Activated T-helper 17 cell treated with anti-CD3 and anti-CD28 coated beads, Interleukin-2, amount 50 U/mL, for 72 hours (primary cell): ENCODE data around the gene PPM1F. TPM values are rescaled to one million over a fixed set of nuclear protein-coding genes. Genes with fewer than 3 reads are reported as not detected.

Source experiments
- ATAC-seq: fragments of 150-1000 bp; cut with Tn5 transposase; replicated peaks from 2 replicates; pipeline ENCODE4 v1.10.0; 2021; ENCODE audit warnings: mild to moderate bottlenecking, moderate library complexity
- H3K27ac Mint-ChIP-seq: one replicate; pipeline ENCODE4 v1.8.0; 2022; ENCODE audit warnings: mixed read lengths
- H3K27me3 Mint-ChIP-seq: one replicate; pipeline ENCODE4 v1.8.0; 2022; ENCODE audit warnings: mixed read lengths
- H3K36me3 Mint-ChIP-seq: one replicate; pipeline ENCODE4 v1.8.0; 2022; ENCODE audit warnings: low read depth, mild to moderate bottlenecking, mixed read lengths
- H3K4me1 Mint-ChIP-seq: one replicate; pipeline ENCODE4 v1.8.0; 2022; ENCODE audit warnings: mixed read lengths
- H3K4me3 Mint-ChIP-seq: one replicate; pipeline ENCODE4 v1.8.0; 2022; ENCODE audit warnings: mild to moderate bottlenecking, mixed read lengths
- H3K9me3 Mint-ChIP-seq: one replicate; pipeline ENCODE4 v1.8.0; 2022; ENCODE audit warnings: mixed read lengths
- total RNA-seq, 2 donors: library from RNA; stranded (reverse); gene quantifications; one replicate each; pipeline ENCODE4 v1.2.3, GENCODE V29; 2022

The PPM1F gene
- total RNA-seq, 2 donors from 2014 or later = 17.3 to 20.3 TPM

GRCh38 chr22:21960200-21961126, 7.8 kb upstream of the PPM1F start:
- Mint-ChIP-seq H3K9me3 (no peaks in the 10 kb centered on the region), H3K4me1 (no peaks in the 10 kb centered on the region), H3K36me3 (peaks cover 33% of the 10 kb centered on the region), H3K4me3 (no peak overlapping the region), H3K27me3 (no peaks in the 10 kb centered on the region), H3K27ac (no peak overlapping the region)
- no peak for ATAC-seq

- H3K9me3 Mint-ChIP-seq = no peaks in the 10 kb centered on the region
- no peaks in the 10 kb centered on the region for H3K4me1 Mint-ChIP-seq
- no peaks in the 10 kb centered on the region for H3K27me3 Mint-ChIP-seq
- H3K27ac Mint-ChIP-seq = no peak overlapping the region
- H3K36me3 Mint-ChIP-seq = peaks cover 23% of the 10 kb centered on the region
- ATAC-seq = no peak
- H3K4me3 Mint-ChIP-seq = no peak overlapping the region
These were observed 6.8 kb upstream of the PPM1F start for GRCh38 chr22:21959274-21960074.

DNA sequence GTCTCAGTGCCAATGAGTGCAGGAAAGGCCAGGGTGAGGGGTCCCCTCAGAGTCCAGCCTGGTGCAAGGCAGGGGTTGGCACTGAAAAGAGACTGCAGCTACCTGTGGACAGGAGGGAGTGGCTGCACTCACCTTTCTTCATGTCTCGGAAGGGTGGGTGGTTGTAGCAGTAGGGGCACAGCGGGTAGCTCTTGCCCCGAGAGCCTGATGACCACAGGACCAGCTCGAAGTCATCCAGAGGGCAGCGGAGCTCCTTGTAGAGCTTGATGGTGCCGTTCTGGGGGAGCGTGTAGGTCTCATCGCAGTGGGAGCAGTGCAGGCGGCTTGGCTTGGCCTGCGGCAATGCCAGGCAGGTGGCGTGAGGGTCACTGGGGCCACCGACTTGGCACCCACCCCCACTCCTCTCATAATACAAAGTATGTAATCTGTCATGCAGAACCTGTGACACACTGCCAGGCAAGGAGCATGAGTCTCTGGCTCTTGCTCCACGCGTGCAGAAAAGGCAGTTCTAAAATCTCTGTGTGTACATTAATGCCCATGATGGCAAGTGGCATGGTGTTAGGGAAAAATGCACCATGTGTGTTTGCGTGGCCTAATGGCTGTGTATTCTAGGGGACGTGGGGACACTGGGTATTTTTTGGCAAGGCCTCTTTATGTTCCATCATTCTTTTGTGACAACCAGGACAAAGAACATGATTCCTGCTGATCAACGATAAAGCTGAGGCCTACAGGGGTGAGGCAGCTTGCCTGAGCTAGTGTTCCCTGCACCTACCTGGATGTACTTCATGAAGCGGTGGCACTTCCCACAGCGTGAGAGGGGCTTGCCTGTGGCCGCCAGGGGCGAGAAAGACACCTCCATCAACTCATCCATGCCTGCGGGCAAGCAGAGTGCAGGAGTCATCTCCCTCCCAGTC, 6.0 kb upstream of the PPM1F start:
- Mint-ChIP-seq H3K4me3 (no peak overlapping the region), H3K4me1 (no peaks in the 10 kb centered on the region), H3K27ac (no peak overlapping the region), H3K27me3 (no peaks in the 10 kb centered on the region), H3K9me3 (no peaks in the 10 kb centered on the region), H3K36me3 (peaks cover 15% of the 10 kb centered on the region)
- no peak for ATAC-seq

- Mint-ChIP-seq H3K4me3 (peak overlapping the region; percentile 66), H3K9me3 (no peaks in the 10 kb centered on the region), H3K36me3 (no peaks in the 10 kb centered on the region), H3K27ac (peak overlapping the region; percentile 33), H3K4me1 (peaks cover 11% of the 10 kb centered on the region), H3K27me3 (no peaks in the 10 kb centered on the region)
- ATAC-seq = peak; percentile 22
These were observed 650 bp downstream of the PPM1F start for GRCh38 chr22:21951931-21952465.

DNA sequence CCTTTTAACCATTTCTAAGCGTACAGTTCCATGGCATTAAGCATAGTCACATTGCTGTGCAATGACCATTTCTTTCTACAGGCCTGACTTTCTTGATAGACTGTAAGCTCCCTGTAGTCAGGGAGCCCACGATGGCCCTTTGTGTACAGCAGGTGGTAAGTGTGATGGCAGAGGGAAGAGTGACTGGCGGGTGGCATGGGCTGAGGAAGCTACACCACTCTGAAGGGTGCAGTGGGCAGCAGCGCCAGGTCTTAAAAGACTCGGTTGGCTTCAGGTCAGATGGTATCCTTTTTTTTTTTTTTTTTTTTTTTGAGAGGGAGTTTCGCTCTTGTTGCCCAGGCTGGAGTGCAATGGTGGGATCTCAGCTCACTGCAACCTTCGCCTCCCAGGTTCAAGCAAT, 1.6 kb downstream of the PPM1F start:
- Mint-ChIP-seq H3K36me3 (no peaks in the 10 kb centered on the region), H3K27me3 (no peaks in the 10 kb centered on the region), H3K9me3 (no peaks in the 10 kb centered on the region), H3K4me3 (peak overlapping the region; percentile 66), H3K4me1 (peaks cover 11% of the 10 kb centered on the region), H3K27ac (no peak overlapping the region)
- ATAC-seq = no peak

DNA sequence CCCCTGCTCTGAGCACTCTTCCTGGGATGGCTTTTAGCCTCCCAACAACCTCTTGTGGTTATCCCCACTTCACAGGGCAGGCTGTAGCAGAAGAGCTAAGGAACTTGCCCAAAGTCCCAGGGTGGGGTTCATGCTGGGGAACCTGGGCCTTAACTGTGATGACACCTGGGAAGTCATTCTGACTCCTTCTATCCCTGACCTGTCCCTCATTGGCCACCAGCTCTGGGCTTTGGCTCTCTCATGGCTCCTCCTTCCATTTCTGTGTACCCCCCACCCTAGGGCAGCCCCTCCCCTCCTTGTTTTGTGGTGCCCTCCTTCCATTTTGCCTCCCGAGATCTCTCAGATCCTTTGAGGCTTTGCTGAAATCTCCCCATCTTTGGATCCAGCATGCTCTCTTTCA, 2.7 kb downstream of the PPM1F start:
- ATAC-seq = no peak
- no peaks in the 10 kb centered on the region for H3K36me3 Mint-ChIP-seq
- H3K27ac Mint-ChIP-seq = no peak overlapping the region
- H3K4me3 Mint-ChIP-seq = no peak overlapping the region
- no peaks in the 10 kb centered on the region for H3K9me3 Mint-ChIP-seq
- H3K4me1 Mint-ChIP-seq = peaks cover 11% of the 10 kb centered on the region
- no peaks in the 10 kb centered on the region for H3K27me3 Mint-ChIP-seq

GRCh38 chr22:21949569-21949918, 3.1 kb downstream of the PPM1F start:
- Mint-ChIP-seq H3K36me3 (no peaks in the 10 kb centered on the region), H3K4me1 (peaks cover 11% of the 10 kb centered on the region), H3K9me3 (no peaks in the 10 kb centered on the region), H3K27ac (no peak overlapping the region), H3K27me3 (no peaks in the 10 kb centered on the region), H3K4me3 (no peak overlapping the region)
- ATAC-seq = no peak

- Mint-ChIP-seq H3K9me3 (no peaks in the 10 kb centered on the region), H3K4me1 (peaks cover 11% of the 10 kb centered on the region), H3K27me3 (no peaks in the 10 kb centered on the region), H3K36me3 (no peaks in the 10 kb centered on the region), H3K4me3 (no peak overlapping the region), H3K27ac (no peak overlapping the region)
- ATAC-seq = no peak
These were observed 3.7 kb downstream of the PPM1F start for GRCh38 chr22:21948824-21949568.

DNA sequence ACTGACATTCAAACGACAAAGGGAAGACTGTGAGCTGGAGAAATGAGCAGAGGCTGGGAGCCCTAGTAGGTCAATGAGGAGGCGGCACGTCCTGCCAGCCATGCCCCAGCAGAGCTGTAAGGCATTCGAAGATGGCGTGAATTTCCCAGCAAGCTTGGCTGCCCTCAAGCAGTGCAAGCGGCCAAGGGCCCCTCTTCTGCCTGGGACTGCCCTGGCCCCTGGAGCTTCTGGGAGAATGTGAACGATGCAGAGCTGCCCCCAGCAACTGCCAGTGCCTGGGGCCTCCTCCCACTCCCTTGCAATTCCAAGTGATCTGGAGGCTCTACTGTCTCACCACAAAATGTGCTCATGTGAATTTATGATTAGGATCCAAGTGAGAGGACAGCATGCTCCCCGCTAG, 4.3 kb downstream of the PPM1F start:
- Mint-ChIP-seq H3K9me3 (no peaks in the 10 kb centered on the region), H3K36me3 (no peaks in the 10 kb centered on the region), H3K27ac (peak overlapping the region; percentile 25), H3K27me3 (no peaks in the 10 kb centered on the region), H3K4me3 (no peak overlapping the region), H3K4me1 (peaks cover 11% of the 10 kb centered on the region)
- ATAC-seq = no peak

DNA sequence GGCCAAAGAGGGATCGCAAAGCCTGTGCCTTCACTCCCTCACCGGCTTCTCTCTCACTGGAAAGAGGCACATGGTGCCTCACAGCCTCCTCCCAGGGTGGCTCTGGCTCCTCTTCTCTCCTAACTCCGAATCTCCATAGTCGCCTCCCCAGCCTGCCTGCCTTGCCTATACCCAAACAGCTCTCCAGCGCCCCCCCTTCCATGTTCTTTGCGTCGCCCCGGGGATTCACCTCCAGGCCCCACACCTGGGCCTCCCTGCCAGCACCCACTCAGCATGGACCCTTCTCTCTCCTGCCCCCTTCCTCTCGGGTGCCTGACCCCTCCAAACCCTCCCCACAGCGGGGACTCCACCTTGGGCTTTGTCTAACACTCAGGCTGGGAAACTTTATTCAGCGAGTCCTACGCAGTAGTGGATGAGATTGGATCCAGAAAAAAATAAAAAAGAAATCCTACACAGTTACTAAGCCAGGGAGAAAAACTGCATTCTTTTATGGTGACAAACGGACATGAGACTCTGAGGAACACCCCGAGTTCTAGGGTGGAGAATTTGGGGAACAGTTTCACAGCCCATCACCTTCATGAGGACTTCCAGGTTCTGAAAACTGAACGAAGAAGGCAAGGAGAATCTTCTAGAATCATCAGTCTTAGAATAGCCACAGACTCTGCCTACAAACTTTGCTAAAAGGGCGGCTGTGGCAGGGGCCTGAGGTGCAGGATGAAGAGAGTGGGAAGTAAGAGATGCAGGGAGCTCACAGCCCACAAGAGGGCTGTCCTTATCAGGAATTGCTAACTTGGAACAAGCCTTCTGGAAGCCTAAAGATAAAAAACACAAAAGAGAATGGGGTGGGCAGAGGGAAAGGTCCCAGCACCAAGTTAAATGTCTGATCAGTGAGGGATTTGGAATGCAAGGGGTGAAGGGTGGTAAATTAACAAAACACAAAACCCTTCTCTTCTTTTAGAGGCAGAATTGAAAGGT, 5.3 kb downstream of the PPM1F start:
- no peak overlapping the region for H3K4me3 Mint-ChIP-seq
- ATAC-seq = no peak
- H3K4me1 Mint-ChIP-seq = peaks cover 16% of the 10 kb centered on the region
- H3K27me3 Mint-ChIP-seq = no peaks in the 10 kb centered on the region
- H3K36me3 Mint-ChIP-seq = peaks cover 6% of the 10 kb centered on the region
- H3K27ac Mint-ChIP-seq = peak overlapping the region; percentile 25
- no peaks in the 10 kb centered on the region for H3K9me3 Mint-ChIP-seq

DNA sequence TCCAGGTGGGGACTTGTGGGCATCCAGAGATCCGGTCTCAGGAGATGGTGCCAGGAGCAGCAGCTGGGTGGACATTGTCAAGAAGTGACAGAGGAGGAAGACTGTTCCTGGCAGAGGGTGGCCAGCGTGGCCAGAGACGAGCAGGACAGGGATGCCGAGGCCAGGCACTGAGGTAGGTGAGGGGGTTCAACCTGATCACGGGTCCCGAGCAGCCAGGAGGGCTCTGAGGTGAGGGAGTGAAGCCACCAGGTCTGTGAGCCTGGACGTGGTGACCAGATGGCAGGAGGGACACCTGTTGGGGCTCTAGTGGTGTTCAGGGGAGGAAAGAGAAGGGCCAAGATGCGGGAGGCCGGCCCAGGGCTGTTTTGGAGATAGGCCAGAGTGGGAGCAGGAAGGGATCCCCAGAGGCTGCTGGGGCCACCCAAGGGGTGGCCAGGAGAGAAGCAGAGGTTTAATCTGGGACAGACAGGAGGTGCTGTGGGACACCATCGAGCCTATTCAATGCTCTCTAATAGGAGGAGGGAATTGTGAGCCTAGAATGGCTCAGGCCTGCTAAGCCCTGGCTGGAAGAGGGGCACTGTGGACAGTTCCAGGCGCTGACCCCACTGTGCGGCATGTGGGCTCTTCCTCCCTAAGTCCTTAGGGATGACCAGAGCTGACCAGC, 6.3 kb downstream of the PPM1F start:
- no peaks in the 10 kb centered on the region for H3K27me3 Mint-ChIP-seq
- peaks cover 16% of the 10 kb centered on the region for H3K4me1 Mint-ChIP-seq
- no peaks in the 10 kb centered on the region for H3K9me3 Mint-ChIP-seq
- H3K36me3 Mint-ChIP-seq = peaks cover 6% of the 10 kb centered on the region
- H3K4me3 Mint-ChIP-seq = no peak overlapping the region
- H3K27ac Mint-ChIP-seq = peak overlapping the region; percentile 47
- no peak for ATAC-seq
